DMS79 (cell line): ENCODE data around the gene DNAH8.
"Not testable (repeated sequence)": the region's sequence is repeated elsewhere in the genome, so short reads cannot be mapped to it uniquely, and the experiment has no call there.

ENCODE experiments used
- DNase-seq: peaks from one replicate; lab custom pipeline; 2025; lab: John Stamatoyannopoulos, UW

Gene DNAH8

GRCh38 chr6:38715016-38715689, at the start of gene DNAH8:
Gene DNAH8, plus strand, starts transcription at chr6:38715311. Its CDS starts 7,499 bp downstream, at chr6:38722810.
- no peak for DNase-seq

GRCh38 chr6:38671885-38672467, 43.1 kb upstream of the DNAH8 start:
- no peak for DNase-seq

DNA sequence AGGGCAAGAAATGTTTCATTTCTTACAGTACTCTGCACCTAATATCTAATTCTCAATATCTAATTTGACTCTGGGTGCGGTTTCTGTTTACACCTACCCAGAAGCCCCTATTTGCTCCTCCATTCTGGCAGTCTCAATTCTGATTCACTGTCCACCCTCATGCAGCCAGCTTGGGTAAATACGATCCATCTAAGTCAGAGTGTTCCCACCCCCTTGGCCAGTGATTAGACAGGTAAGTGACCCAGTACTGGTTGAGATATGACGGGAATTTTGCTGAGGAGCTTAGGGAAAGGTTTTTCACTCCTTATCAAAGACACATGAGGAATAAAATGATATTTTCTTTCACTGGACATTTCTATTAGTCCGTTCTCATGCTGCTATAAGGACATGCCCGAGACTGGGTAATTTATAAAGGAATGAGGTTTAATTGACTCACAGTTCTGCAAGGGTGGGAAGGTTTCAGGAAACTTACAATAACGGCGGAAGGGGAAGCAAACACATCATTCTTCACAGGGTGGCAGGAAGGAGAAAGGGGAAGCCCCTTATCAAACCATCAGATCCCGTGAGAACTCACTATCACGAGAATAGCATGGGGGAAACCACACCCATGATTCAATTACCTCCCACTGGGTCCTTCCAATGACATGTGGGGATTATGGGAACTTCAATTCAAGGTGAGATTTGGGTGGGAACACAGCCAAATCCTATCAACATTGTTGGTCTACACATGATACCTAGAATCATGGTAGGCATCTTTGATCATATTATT, 41.5 kb upstream of the DNAH8 start:
- DNase-seq = no peak

DNA sequence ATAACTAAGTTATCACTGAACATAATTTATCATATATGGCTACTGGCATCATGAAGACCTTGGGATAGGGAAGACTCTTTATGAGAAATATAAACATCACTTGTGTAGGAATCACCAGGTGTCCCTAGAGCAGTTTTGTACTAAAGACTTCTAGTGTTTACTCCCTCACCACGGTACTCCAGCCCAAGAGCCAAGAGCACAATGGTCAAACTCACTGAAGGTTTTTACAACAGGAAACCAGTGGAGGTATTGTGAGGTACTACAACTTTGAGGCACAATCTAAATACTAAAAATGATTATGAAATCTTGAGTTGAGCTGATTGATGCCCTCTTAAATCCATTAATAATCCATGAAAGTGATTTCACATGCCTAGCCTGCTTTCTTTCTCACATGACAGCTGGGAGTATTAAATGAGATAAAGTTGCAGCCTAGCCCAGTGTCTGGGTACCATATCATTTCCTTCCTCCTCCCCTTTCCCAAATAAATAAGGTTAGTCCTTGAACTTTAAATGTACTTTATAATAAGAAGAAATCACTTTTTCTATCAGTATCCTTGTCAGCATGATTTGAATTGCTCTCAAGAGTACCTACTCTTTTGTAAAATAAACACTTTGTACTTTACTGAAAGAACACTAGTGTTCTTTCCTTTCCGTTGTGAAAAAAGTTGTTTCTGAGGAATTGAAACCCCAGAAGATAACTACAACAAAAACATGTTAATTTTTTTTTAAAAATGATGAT, 38.7 kb upstream of the DNAH8 start:
- DNase-seq = no peak

DNA sequence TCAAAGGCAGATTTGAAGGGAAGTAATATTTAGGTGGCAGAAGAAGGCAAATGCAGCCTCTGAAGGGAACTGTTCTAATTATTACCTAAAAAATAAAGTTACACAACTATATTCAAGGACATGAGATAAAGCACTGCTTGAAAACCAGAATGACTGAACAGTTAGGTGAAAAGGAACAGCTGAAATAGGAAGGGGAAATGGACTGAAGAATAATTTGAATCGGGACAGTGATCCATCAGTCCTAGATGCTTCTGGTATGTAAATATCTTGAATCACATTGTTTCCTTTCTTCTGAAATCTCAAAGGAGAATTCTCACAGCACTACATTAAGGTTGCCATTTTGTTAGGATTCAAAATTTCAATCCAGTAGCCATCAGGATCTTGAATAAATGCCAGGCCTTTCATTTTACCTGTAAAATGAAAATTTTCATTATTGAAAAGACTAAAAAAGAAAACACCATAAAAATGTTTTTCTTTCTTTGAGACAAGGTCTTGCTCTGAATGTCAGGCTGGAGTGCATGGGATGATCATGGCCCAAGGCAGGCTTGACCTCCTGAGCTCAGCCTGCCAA, 38.1 kb upstream of the DNAH8 start:
- DNase-seq = no peak

GRCh38 chr6:38678178-38678760, 36.8 kb upstream of the DNAH8 start:
- DNase-seq = no peak

DNA sequence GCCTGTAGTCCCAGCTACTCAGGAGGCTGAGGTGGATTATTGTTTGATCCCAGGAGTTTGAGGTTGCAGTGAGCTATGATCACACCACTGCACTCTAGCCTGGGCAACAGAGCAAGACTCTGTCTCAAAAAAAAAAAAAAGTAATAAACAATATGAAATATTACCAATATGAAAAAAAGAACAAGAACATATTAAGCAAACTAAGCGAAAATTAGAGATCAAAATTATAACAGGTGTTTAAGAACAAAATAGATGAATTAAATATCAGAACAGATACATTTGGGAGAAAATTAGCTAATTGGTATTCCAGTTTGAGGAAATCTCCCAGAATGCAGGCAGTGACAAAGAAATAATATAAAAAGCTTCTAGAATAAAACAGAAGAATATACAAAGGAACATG, 35.4 kb upstream of the DNAH8 start:
- no peak for DNase-seq

DNA sequence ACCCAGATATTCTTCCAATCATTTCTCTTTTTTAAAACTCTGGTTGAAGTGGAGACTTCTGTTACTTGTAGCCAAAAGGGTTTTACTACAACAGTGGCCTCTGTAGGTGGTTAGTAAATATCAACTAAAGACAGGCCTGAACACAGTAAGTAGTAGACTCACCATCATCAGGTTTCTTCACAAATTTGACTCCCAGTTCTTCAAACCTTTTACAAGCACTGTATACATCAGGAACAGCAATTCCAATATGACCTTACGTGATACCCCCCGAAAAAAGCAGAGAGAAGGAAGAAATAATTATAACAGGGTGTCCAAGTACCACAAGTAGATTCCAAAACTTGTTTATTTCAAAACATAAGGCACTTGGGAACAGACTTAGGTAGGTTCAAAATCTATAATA, 33.3 kb upstream of the DNAH8 start:
- DNase-seq = no peak

GRCh38 chr6:38684237-38684636, 30.9 kb upstream of the DNAH8 start:
- DNase-seq = no peak

DNA sequence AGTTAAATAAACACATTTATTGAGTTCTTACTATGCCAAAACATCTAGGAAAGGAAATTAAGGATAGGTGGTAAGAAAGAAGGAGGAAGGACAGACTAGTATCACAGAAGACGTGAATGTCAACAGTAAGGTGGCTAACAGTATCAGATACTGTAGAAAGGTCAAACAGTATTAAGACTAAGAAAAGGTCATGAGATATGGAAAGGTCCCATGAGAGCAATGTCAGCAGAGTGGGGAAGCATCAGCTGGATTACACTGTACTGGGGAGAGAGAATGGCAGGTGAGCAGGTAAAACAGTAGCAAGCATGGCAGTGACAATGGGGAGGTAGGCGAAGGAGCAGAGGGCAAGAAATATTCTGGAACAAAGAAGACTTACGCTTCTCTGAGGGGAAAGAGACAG, 30.2 kb upstream of the DNAH8 start:
- DNase-seq = no peak

GRCh38 chr6:38686270-38687042, 28.7 kb upstream of the DNAH8 start:
- no peak for DNase-seq

DNA sequence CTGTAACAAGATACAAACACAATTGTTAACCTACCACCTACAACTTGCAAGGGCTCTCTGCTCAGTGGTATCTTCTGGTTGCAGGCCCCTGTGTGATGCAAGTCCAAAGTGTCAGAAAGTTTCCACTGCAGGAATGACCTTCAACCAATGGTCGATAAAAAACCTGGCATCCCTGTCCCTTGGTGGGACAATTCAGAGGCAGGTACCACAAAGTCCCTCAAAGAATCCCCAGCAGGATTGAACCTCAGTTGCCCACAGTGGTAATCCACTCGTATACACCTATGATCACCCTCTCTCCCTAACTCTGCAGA, 28.1 kb upstream of the DNAH8 start:
- no peak for DNase-seq

DNA sequence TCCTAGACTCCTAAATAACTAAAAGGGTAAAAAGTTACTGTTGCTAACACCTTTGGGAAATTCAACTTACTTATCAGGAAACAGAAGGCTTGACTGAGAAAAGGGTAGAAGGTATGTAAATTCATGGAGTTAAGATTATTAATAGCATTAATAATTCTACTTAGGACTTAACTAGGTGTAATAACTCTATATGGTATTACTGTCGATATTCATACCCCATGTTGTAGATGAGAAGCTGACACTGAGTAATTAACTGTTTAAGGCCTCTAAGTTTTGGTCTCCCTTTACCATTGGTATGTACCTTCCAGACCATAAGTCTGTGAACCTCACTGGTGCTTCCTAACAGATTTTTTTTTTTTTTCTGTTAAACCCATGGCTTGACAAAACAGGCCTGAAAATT, 27.6 kb upstream of the DNAH8 start:
- DNase-seq = no peak

- DNase-seq = no peak
Measured at GRCh38 chr6:38688579-38689087, 26.5 kb upstream of the DNAH8 start.

DNA sequence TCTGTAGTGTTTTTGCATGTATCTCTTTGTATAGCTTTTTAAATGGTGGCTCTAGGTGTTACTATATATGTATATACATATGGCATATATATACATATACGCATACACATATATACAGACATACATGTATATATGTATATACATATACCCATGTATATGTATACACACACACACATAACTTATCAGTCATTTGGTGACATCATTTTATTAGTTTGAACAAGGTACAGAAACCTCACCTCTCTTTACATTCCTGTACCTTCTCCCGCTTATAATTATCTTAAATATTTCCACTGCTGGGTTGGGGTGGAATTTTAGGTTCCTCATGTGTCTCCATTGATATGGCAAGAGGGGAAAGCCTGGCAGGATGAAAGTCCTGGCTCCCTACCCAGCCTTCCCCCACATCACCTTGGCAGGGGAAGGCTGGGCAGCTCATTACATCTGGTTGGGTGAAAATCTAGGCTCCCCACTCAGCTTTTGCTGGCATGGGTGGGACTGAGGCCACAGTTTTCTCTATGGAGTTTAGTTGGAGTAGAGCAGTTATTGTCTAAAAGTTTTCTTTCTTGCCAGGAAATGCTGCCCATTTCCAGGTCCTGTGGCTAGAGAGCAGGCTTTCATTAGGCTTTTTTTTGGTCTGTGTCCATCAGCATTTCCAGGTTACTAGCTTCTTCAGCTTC, 19.7 kb upstream of the DNAH8 start:
- no peak for DNase-seq

- no peak for DNase-seq
Measured at GRCh38 chr6:38695933-38696332, 19.2 kb upstream of the DNAH8 start.

GRCh38 chr6:38696345-38696744, 18.8 kb upstream of the DNAH8 start:
- no peak for DNase-seq

GRCh38 chr6:38697846-38698245, 17.3 kb upstream of the DNAH8 start:
- DNase-seq = no peak

- DNase-seq = not testable (repeated sequence)
Measured at GRCh38 chr6:38699702-38700101, 15.4 kb upstream of the DNAH8 start.

GRCh38 chr6:38701551-38701950, 13.6 kb upstream of the DNAH8 start:
- no peak for DNase-seq
